ENCODE data around the gene GPHN.
A peak's percentile ranks its signal among the peaks of the same experiment; 100 is the strongest.

- peak; percentile 89 to 96 (median 95) for TF ChIP-seq POLR2A (IDR thresholded peaks at IDR 0.05)
- TF ChIP-seq CTCF (IDR thresholded peaks at IDR 0.05) = peak in 6 of 7 experiments; percentile 11 to 62 (median 45)
Measured at GRCh38 chr14:66507722-66508546, at the start of gene GPHN.
